CD4-positive, alpha-beta T cell (primary cell): ENCODE measurements around the gene PHYHIPL. TPM values are rescaled to one million over a fixed set of nuclear protein-coding genes. Genes with fewer than 3 reads are reported as not detected.

Experiments
- ATAC-seq: fragments of 200-7000 bp; cut with Tn5 transposase; one replicate; pipeline ENCODE4 v1.10.0; 2022; ENCODE audit warnings: mild to moderate bottlenecking; ENCODE audit not compliant: poor library complexity
- CTCF ChIA-PET: fragments of 350-600 bp; sonication (Branson Sonifier 250); formaldehyde crosslinking; loops from one replicate; lab custom pipeline; 2021; ENCODE audit warnings: antibody characterized with exemption, inconsistent platforms; lab: Charles Lee
- POLR2A ChIA-PET: fragments of 350-600 bp; sonication (Branson Sonifier 250); formaldehyde crosslinking; loops from one replicate; lab custom pipeline; 2021; ENCODE audit warnings: antibody characterized with exemption, inconsistent platforms; lab: Charles Lee
- DNase-seq, 14 experiments: peaks; one replicate each; pipeline ENCODE4 v3.0.0-alpha.2; 2013 to 2020; ENCODE audit warnings: mixed read lengths in 2 of 14
- H3K27ac ChIP-seq, 2 donors: one replicate each; pipeline versions ENCODE4 v1.5.1 to v1.7.0; 2013; ENCODE audit warnings: low read length in 2 of 2, low read depth in 1 of 2, mild to moderate bottlenecking in 1 of 2
- H3K27me3 ChIP-seq, 2 experiments: 1 replicate in 1 of 2; 2 replicates in 1 of 2; pipeline versions ENCODE4 v1.6.1 to v1.7.0; 2013; ENCODE audit warnings: low read length in 2 of 2, control low read depth in 1 of 2, mild to moderate bottlenecking in 1 of 2, moderate library complexity in 1 of 2; ENCODE audit not compliant: insufficient read depth in 2 of 2, control insufficient read depth in 1 of 2
- H3K36me3 ChIP-seq: one replicate; pipeline ENCODE4 v1.6.1; 2013; ENCODE audit warnings: low read length, control low read depth; ENCODE audit not compliant: insufficient read depth
- H3K4me1 ChIP-seq: one replicate; pipeline ENCODE4 v1.6.1; 2013; ENCODE audit warnings: low read length, control low read depth; ENCODE audit not compliant: insufficient read depth
- H3K4me3 ChIP-seq: one replicate; pipeline ENCODE4 v1.5.1; 2013; ENCODE audit warnings: mild to moderate bottlenecking, low read length, moderate library complexity
- H3K9me3 ChIP-seq, 2 experiments: 1 replicate in 1 of 2; 2 replicates in 1 of 2; pipeline versions ENCODE4 v1.6.1 to v1.7.0; 2013; ENCODE audit warnings: low read length in 2 of 2, mild to moderate bottlenecking in 2 of 2, control low read depth in 1 of 2, moderate library complexity in 1 of 2; ENCODE audit not compliant: control insufficient read depth in 1 of 2, insufficient read depth in 1 of 2
- H3K27ac Mint-ChIP-seq: one replicate; pipeline ENCODE4 v1.8.0; 2020; ENCODE audit warnings: mixed read lengths
- H3K27me3 Mint-ChIP-seq: one replicate; pipeline ENCODE4 v1.8.0; 2021; ENCODE audit warnings: mixed read lengths
- H3K36me3 Mint-ChIP-seq: one replicate; pipeline ENCODE4 v1.8.0; 2021; ENCODE audit warnings: low read depth, mixed read lengths
- H3K4me1 Mint-ChIP-seq: one replicate; pipeline ENCODE4 v1.8.0; 2021; ENCODE audit warnings: low read depth, mixed read lengths
- H3K4me3 Mint-ChIP-seq: one replicate; pipeline ENCODE4 v1.8.0; 2020; ENCODE audit warnings: mild to moderate bottlenecking, mixed read lengths
- H3K9me3 Mint-ChIP-seq: one replicate; pipeline ENCODE4 v1.8.0; 2020; ENCODE audit warnings: mixed read lengths
- CTCF ChIP-seq: fragments of 200-600 bp; IDR thresholded peaks from one replicate; pipeline ENCODE4 v1.8.0; 2022; ENCODE audit warnings: antibody characterized with exemption, mild to moderate bottlenecking
- intact Hi-C, 2 experiments: fragments of 100-400 bp; cut with DNase I in 1 of 2; cut with micrococcal nuclease in 1 of 2; formaldehyde crosslinking; loops; one replicate each; pipeline versions ENCODE4 v1.15.1 to v1.9.0; 2023 to 2025; cut with DNase I, micrococcal nuclease
- total RNA-seq, 174 experiments: library from RNA in 2 of 174; stranded (reverse) in 2 of 174; gene quantifications; one replicate each; pipeline ENCODE4 v1.2.3 and lab custom pipeline; 2021 to 2026

The PHYHIPL gene
- total RNA-seq, 2 experiments from 2014 or later: not detected

- Histone ChIP-seq H3K4me3 (no peak overlapping the region), H3K36me3 (no peaks in the 10 kb centered on the region), H3K9me3 (peaks cover 0 to 4% of the 10 kb centered on the region in 2 experiments), H3K27me3 (no peaks in the 10 kb centered on the region), H3K4me1 (no peaks in the 10 kb centered on the region), H3K27ac (no peak overlapping the region)
- DNase-seq (no peak), ATAC-seq (no peak)
- no peak overlapping the region for H3K4me3 Mint-ChIP-seq
- H3K36me3 Mint-ChIP-seq: no peaks in the 10 kb centered on the region
- H3K9me3 Mint-ChIP-seq: no peaks in the 10 kb centered on the region
- TF ChIP-seq CTCF: no peak
- no peak overlapping the region for H3K27ac Mint-ChIP-seq
- CTCF ChIA-PET: no interaction called here
- no peaks in the 10 kb centered on the region for H3K27me3 Mint-ChIP-seq
- intact Hi-C loops: no loop called here
- no peaks in the 10 kb centered on the region for H3K4me1 Mint-ChIP-seq
- POLR2A ChIA-PET: no interaction called here
Observed at GRCh38 chr10:59285848-59286247, 109.4 kb downstream of the PHYHIPL start.

GRCh38 chr10:59287587-59288255 lies 111.3 kb downstream of the PHYHIPL start:
- no peaks in the 10 kb centered on the region for H3K4me1 Mint-ChIP-seq
- no peak overlapping the region for H3K27ac Mint-ChIP-seq
- Histone ChIP-seq H3K27ac (no peak overlapping the region), H3K4me1 (no peaks in the 10 kb centered on the region), H3K4me3 (no peak overlapping the region), H3K36me3 (no peaks in the 10 kb centered on the region), H3K9me3 (peaks cover 0 to 4% of the 10 kb centered on the region in 2 experiments), H3K27me3 (no peaks in the 10 kb centered on the region)
- ATAC-seq (no peak), DNase-seq (no peak)
- POLR2A ChIA-PET: no interaction called here
- TF ChIP-seq CTCF: no peak
- intact Hi-C loops: no loop called here
- H3K9me3 Mint-ChIP-seq: no peaks in the 10 kb centered on the region
- CTCF ChIA-PET: no interaction called here
- H3K27me3 Mint-ChIP-seq: no peaks in the 10 kb centered on the region
- no peak overlapping the region for H3K4me3 Mint-ChIP-seq
- H3K36me3 Mint-ChIP-seq: no peaks in the 10 kb centered on the region

- Mint-ChIP-seq H3K27ac (no peak overlapping the region), H3K4me3 (no peak overlapping the region), H3K4me1 (no peaks in the 10 kb centered on the region), H3K27me3 (no peaks in the 10 kb centered on the region), H3K9me3 (no peaks in the 10 kb centered on the region), H3K36me3 (no peaks in the 10 kb centered on the region)
- no peak overlapping the region for H3K27ac ChIP-seq
- CTCF ChIA-PET: no interaction called here
- ATAC-seq (no peak), DNase-seq (no peak)
- no peaks in the 10 kb centered on the region for H3K36me3 ChIP-seq
- POLR2A ChIA-PET: no interaction called here
- H3K4me1 ChIP-seq: no peaks in the 10 kb centered on the region
- intact Hi-C loops: no loop called here
- TF ChIP-seq CTCF: no peak
- H3K9me3 ChIP-seq: no peaks in the 10 kb centered on the region
- H3K27me3 ChIP-seq: no peaks in the 10 kb centered on the region
- no peak overlapping the region for H3K4me3 ChIP-seq
Observed at GRCh38 chr10:59289853-59290252, 113.4 kb downstream of the PHYHIPL start.
